ENCODE results near the gene DRP2. TPM values are rescaled to one million over a fixed set of nuclear protein-coding genes. Genes with fewer than 3 reads are reported as not detected.
"Not testable (repeated sequence)": the region's sequence is repeated elsewhere in the genome, so short reads cannot be mapped to it uniquely, and the experiment has no call there.

DRP2 gene
- total RNA-seq, 1 experiment from 2014 or later = 0.03 TPM

- Histone ChIP-seq H3K4me1 (replicated peaks) (peaks cover 9% of the 10 kb centered on the region), H3K27ac (no peak overlapping the region), H3K4me3 (no peak overlapping the region), H3K36me3 (no peaks in the 10 kb centered on the region), H3K9me3 (replicated peaks) (no peaks in the 10 kb centered on the region), H3K27me3 (replicated peaks) (no peaks in the 10 kb centered on the region)
- no peak for DNase-seq (ENCODE audit: low read depth in 1 of 2, low spot score in 2 of 2)
These were observed 44.2 kb downstream of the DRP2 start for GRCh38 chrX:101263766-101264165.

- Histone ChIP-seq H3K27me3 (replicated peaks) (no peaks in the 10 kb centered on the region), H3K4me3 (no peak overlapping the region), H3K36me3 (no peaks in the 10 kb centered on the region), H3K27ac (no peak overlapping the region), H3K9me3 (replicated peaks) (no peaks in the 10 kb centered on the region), H3K4me1 (replicated peaks) (peaks cover 9% of the 10 kb centered on the region)
- DNase-seq (ENCODE audit: low read depth in 1 of 2, low spot score in 2 of 2) = peak; percentile 5 to 44
These were observed 46.4 kb downstream of the DRP2 start for GRCh38 chrX:101265869-101266428.

GRCh38 chrX:101274198-101274597, 54.6 kb downstream of the DRP2 start:
- H3K27ac ChIP-seq = no peak overlapping the region
- no peaks in the 10 kb centered on the region for H3K27me3 ChIP-seq (replicated peaks)
- no peak for DNase-seq (ENCODE audit: low read depth in 1 of 2, low spot score in 2 of 2)
- H3K9me3 ChIP-seq (replicated peaks) = no peaks in the 10 kb centered on the region
- H3K4me3 ChIP-seq = no peak overlapping the region
- no peaks in the 10 kb centered on the region for H3K36me3 ChIP-seq
- H3K4me1 ChIP-seq (replicated peaks) = no peaks in the 10 kb centered on the region

GRCh38 chrX:101276238-101276637, 56.7 kb downstream of the DRP2 start:
- Histone ChIP-seq H3K27ac (no peak overlapping the region), H3K9me3 (replicated peaks) (no peaks in the 10 kb centered on the region)

GRCh38 chrX:101287402-101287801, 67.8 kb downstream of the DRP2 start:
- no peaks in the 10 kb centered on the region for H3K36me3 ChIP-seq
- H3K4me3 ChIP-seq = no peak overlapping the region
- no peaks in the 10 kb centered on the region for H3K27me3 ChIP-seq (replicated peaks)
- H3K4me1 ChIP-seq (replicated peaks) = no peaks in the 10 kb centered on the region
- no peaks in the 10 kb centered on the region for H3K9me3 ChIP-seq (replicated peaks)
- peak in 1 of 2 experiments; percentile 19 for DNase-seq (ENCODE audit: low read depth in 1 of 2, low spot score in 2 of 2)
- no peak overlapping the region for H3K27ac ChIP-seq

More at GRCh38 chrX:101276238-101276637, 56.7 kb downstream of the DRP2 start:
- no peak for DNase-seq (ENCODE audit: low read depth in 1 of 2, low spot score in 2 of 2)
- no peak overlapping the region for H3K4me3 ChIP-seq
- H3K4me1 ChIP-seq (replicated peaks) = no peaks in the 10 kb centered on the region
- no peaks in the 10 kb centered on the region for H3K36me3 ChIP-seq
- H3K27me3 ChIP-seq (replicated peaks) = no peaks in the 10 kb centered on the region

DNA sequence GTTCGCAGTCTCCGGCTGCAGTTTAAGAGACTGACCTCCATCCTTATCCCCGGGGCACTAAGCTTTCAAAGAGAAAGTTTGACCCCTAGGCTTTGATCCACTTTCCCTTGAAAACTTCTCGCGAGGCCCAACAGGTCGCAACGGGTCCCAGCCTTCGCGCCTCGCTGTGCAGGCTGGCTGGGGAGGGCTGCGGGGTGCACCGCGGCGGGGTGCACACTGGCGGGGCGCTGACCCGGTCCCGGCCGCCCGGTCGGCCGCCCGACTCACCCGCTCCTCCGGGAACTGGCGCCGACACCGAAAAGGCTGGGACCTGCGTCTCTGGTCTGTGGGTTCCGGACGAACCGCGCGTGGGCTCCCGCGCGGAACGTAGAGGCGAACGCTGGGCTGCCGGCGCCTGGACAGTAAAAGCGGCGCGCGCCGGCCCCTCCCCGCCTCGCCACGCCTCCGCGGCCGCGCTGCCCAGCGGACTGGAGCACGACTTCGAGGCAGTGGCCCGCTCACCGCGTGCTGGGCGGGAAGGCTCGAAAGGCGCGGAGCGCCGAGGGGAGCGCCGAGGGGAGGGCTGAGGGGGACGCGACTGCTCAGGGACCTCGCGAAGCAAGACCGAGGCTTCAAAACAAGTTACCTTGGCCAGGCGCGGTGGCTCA, 71.5 kb downstream of the DRP2 start, which contains the start of gene TAF7L:
Gene TAF7L, minus strand, starts transcription at position 378 of the 647 bp plus-strand sequence. CDS start 3,791 bp downstream, outside the sequence.
- Histone ChIP-seq H3K9me3 (replicated peaks) (no peaks in the 10 kb centered on the region), H3K27ac (no peak within 1 kb of the TSS), H3K4me3 (no peak within 1 kb of the TSS), H3K27me3 (replicated peaks) (no peaks in the 10 kb centered on the region), H3K36me3 (no peaks in the 10 kb centered on the region), H3K4me1 (replicated peaks) (no peaks in the 10 kb centered on the region)
- no peak for DNase-seq (ENCODE audit: low read depth in 1 of 2, low spot score in 2 of 2)

DNA sequence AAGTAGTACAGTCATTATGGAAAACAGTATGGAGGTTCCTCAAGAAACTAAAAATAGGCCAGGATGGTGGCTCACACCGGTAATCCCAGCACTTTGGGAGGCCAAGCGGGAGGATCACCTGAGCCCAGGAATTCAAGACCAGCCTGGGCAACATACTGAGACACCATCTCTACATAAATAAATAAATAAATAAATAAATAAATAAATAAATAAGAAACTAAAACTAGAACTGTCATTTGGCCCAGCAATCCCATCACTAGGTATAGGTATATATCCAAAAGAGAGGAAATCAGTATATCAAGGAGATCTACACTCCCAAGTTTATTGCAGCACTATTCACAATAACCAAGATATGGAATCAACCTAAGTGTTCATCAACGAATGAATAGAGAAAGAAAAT, 76.0 kb downstream of the DRP2 start:
- not testable (repeated sequence) for H3K27me3 ChIP-seq (replicated peaks); H3K4me1 ChIP-seq (replicated peaks); H3K36me3 ChIP-seq; H3K4me3 ChIP-seq; DNase-seq (ENCODE audit: low read depth in 1 of 2, low spot score in 2 of 2); H3K9me3 ChIP-seq (replicated peaks); H3K27ac ChIP-seq

DNA sequence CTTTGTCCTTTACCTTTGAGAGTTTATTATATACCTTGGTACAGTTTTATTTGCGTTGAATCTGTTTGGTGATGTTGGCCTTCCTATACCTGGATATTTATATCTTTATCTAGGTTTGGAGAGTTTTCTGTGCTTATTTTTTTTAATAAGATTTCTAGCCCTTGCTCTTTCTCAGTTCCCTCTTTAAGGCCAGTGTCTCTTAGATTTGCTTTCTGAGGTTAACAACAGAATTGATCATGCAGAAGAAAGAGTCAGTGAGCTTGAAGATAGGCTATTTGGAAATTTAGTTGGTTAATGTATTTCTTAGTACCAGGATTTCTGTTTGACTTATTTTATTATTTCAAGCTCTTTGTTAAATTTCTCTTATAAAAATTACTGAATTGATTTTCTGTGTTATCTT, 84.2 kb downstream of the DRP2 start:
- Histone ChIP-seq H3K9me3 (replicated peaks) (no peaks in the 10 kb centered on the region), H3K36me3 (no peaks in the 10 kb centered on the region), H3K27ac (no peak overlapping the region), H3K27me3 (replicated peaks) (no peaks in the 10 kb centered on the region), H3K4me3 (no peak overlapping the region), H3K4me1 (replicated peaks) (no peaks in the 10 kb centered on the region)
- DNase-seq (ENCODE audit: low read depth in 1 of 2, low spot score in 2 of 2) = no peak

Other genes with a start within 250 kb of the DRP2 start
- gene TRMT2B, start 167.7 kb upstream of the DRP2 start, total RNA-seq (2014; rRNA removed; shearing (Covaris generic)) = 13.7 and 18.7 TPM in 2 replicates
- not detected in 2 replicates for gene TMEM35A, start 140.9 kb upstream of the DRP2 start, total RNA-seq (2014; rRNA removed; shearing (Covaris generic))
- gene CENPI, start 121.6 kb upstream of the DRP2 start, total RNA-seq (2014; rRNA removed; shearing (Covaris generic)) = 40.7 and 43.6 TPM in 2 replicates
- 0.08 TPM in 1 of 2 replicates, not detected in the other for gene TAF7L, start 71.5 kb downstream of the DRP2 start, total RNA-seq (2014; rRNA removed; shearing (Covaris generic))
- gene TIMM8A, start 129.0 kb downstream of the DRP2 start, total RNA-seq (2014; rRNA removed; shearing (Covaris generic)) = 0.94 and 3.7 TPM in 2 replicates
- not detected in 2 replicates for gene BTK, start 166.4 kb downstream of the DRP2 start, total RNA-seq (2014; rRNA removed; shearing (Covaris generic))
- 1,028 and 2,711 TPM in 2 replicates for gene RPL36A, start 171.2 kb downstream of the DRP2 start, total RNA-seq (2014; rRNA removed; shearing (Covaris generic))
- 47.6 and 51.7 TPM in 2 replicates for gene GLA, start 188.1 kb downstream of the DRP2 start, total RNA-seq (2014; rRNA removed; shearing (Covaris generic))
- gene HNRNPH2, start 188.4 kb downstream of the DRP2 start, total RNA-seq (2014; rRNA removed; shearing (Covaris generic)) = 58.9 and 71.8 TPM in 2 replicates

Data from SJSA1 (cell line).